ENCODE data around the gene AGPAT2.

DNA sequence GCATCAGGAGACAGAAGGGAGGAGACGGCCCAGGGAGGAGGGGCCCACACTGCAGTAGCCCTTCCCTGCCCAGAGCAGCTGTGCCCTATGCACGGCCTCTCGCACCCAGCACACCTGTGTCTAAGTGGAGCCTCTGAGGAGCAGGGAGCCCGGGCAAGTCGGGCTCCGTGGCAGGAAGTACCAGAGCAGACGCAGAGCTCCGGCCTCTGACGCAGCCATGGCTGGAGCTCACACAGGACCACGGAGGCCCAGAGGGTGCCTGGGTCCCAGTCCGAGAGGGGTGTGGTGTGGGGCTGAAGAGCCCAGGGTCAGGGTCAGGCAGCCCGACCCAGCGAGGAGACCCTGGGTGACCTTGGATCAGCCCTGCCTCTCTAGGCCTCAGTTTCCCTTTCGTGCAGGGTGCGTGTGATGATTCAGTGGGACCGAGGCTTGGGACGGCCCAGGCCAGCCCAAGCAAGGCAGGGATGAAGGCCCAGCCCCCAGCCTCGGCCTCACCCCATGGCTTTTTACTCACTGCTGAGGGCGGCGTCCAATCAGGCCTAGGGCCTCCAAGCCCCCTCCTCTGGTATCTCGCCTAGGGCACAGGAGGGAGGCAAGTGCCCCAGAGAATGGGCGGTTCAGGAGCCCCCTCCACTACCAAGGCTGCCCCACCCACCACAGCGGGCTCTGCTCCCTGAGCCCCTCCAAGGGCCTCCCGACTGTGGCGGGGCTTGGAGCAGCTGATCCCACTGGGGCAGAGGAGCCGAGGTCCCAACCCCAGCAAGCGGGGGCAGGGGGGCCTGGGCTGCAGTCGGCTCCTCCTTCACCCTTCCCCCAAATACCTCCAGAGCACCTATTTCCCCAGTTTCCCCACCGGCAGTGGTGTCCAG lies 4.3 kb upstream of the AGPAT2 start:
- TF ChIP-seq, protein P1, sequence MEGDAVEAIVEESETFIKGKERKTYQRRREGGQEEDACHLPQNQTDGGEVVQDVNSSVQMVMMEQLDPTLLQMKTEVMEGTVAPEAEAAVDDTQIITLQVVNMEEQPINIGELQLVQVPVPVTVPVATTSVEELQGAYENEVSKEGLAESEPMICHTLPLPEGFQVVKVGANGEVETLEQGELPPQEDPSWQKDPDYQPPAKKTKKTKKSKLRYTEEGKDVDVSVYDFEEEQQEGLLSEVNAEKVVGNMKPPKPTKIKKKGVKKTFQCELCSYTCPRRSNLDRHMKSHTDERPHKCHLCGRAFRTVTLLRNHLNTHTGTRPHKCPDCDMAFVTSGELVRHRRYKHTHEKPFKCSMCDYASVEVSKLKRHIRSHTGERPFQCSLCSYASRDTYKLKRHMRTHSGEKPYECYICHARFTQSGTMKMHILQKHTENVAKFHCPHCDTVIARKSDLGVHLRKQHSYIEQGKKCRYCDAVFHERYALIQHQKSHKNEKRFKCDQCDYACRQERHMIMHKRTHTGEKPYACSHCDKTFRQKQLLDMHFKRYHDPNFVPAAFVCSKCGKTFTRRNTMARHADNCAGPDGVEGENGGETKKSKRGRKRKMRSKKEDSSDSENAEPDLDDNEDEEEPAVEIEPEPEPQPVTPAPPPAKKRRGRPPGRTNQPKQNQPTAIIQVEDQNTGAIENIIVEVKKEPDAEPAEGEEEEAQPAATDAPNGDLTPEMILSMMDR (IDR thresholded peaks at IDR 0.05): no peak
- TF ChIP-seq SP1 (CRISPR knock-in tag; conservative IDR thresholded peaks at IDR 0.05) (no peak), MYBL2 (CRISPR knock-in tag; IDR thresholded peaks at IDR 0.05) (no peak), ZNF121 (CRISPR knock-in tag; IDR thresholded peaks at IDR 0.05) (no peak), CBFB (CRISPR knock-in tag; IDR thresholded peaks at IDR 0.05; ENCODE audit: low read depth) (no peak), ATF2 (CRISPR knock-in tag; IDR thresholded peaks at IDR 0.05; ENCODE audit: borderline replicate concordance, low read depth) (no peak), ZNF317 (CRISPR knock-in tag; IDR thresholded peaks at IDR 0.05; ENCODE audit: borderline replicate concordance, low read depth) (no peak), MAX (CRISPR knock-in tag; IDR thresholded peaks at IDR 0.05) (no peak), MXD4 (CRISPR knock-in tag; IDR thresholded peaks at IDR 0.05; ENCODE audit: borderline replicate concordance) (no peak), ZNF423 (CRISPR knock-in tag; IDR thresholded peaks at IDR 0.05) (no peak)
- TF ChIP-seq, protein P2, sequence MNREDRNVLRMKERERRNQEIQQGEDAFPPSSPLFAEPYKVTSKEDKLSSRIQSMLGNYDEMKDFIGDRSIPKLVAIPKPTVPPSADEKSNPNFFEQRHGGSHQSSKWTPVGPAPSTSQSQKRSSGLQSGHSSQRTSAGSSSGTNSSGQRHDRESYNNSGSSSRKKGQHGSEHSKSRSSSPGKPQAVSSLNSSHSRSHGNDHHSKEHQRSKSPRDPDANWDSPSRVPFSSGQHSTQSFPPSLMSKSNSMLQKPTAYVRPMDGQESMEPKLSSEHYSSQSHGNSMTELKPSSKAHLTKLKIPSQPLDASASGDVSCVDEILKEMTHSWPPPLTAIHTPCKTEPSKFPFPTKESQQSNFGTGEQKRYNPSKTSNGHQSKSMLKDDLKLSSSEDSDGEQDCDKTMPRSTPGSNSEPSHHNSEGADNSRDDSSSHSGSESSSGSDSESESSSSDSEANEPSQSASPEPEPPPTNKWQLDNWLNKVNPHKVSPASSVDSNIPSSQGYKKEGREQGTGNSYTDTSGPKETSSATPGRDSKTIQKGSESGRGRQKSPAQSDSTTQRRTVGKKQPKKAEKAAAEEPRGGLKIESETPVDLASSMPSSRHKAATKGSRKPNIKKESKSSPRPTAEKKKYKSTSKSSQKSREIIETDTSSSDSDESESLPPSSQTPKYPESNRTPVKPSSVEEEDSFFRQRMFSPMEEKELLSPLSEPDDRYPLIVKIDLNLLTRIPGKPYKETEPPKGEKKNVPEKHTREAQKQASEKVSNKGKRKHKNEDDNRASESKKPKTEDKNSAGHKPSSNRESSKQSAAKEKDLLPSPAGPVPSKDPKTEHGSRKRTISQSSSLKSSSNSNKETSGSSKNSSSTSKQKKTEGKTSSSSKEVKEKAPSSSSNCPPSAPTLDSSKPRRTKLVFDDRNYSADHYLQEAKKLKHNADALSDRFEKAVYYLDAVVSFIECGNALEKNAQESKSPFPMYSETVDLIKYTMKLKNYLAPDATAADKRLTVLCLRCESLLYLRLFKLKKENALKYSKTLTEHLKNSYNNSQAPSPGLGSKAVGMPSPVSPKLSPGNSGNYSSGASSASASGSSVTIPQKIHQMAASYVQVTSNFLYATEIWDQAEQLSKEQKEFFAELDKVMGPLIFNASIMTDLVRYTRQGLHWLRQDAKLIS (CRISPR knock-in tag; IDR thresholded peaks at IDR 0.05; ENCODE audit: borderline replicate concordance): no peak
- TF ChIP-seq, protein P3, sequence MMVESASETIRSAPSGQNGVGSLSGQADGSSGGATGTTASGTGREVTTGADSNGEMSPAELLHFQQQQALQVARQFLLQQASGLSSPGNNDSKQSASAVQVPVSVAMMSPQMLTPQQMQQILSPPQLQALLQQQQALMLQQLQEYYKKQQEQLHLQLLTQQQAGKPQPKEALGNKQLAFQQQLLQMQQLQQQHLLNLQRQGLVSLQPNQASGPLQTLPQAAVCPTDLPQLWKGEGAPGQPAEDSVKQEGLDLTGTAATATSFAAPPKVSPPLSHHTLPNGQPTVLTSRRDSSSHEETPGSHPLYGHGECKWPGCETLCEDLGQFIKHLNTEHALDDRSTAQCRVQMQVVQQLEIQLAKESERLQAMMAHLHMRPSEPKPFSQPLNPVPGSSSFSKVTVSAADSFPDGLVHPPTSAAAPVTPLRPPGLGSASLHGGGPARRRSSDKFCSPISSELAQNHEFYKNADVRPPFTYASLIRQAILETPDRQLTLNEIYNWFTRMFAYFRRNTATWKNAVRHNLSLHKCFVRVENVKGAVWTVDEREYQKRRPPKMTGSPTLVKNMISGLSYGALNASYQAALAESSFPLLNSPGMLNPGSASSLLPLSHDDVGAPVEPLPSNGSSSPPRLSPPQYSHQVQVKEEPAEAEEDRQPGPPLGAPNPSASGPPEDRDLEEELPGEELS (CRISPR knock-in tag; IDR thresholded peaks at IDR 0.05): no peak
- TF ChIP-seq, protein P4, sequence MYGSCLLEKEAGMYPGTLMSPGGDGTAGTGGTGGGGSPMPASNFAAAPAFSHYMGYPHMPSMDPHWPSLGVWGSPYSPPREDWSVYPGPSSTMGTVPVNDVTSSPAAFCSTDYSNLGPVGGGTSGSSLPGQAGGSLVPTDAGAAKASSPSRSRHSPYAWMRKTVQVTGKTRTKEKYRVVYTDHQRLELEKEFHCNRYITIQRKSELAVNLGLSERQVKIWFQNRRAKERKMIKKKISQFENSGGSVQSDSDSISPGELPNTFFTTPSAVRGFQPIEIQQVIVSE (CRISPR knock-in tag; IDR thresholded peaks at IDR 0.05; ENCODE audit: borderline replicate concordance): no peak

Measured in WTC11 (cell line).